HK-2 (cell line): Measurements from ENCODE around the gene MMP25.
A peak's percentile ranks its signal among the peaks of the same experiment; 100 is the strongest.

Experiments
- DNase-seq: peaks from one replicate; pipeline ENCODE4 v3.0.0-alpha.2; 2018; ENCODE audit not compliant: unreplicated experiment

The MMP25 gene

GRCh38 chr16:3092501-3092941, 46.2 kb downstream of the MMP25 start:
- no peak for DNase-seq

- DNase-seq: no peak
Observed at GRCh38 chr16:3094289-3095027, 48.1 kb downstream of the MMP25 start.

GRCh38 chr16:3095869-3096268, 49.5 kb downstream of the MMP25 start:
- no peak for DNase-seq

GRCh38 chr16:3096362-3096761, 50.0 kb downstream of the MMP25 start:
- no peak for DNase-seq

GRCh38 chr16:3097266-3097665, 50.9 kb downstream of the MMP25 start:
- no peak for DNase-seq

GRCh38 chr16:3098459-3099394, 52.4 kb downstream of the MMP25 start, which contains the start of gene ZSCAN10:
Gene ZSCAN10, minus strand, starts transcription at chr16:3099294. Its CDS starts 6,357 bp downstream, at chr16:3092937.
- DNase-seq: no peak

- DNase-seq: no peak
Observed at GRCh38 chr16:3099395-3099731, 53.0 kb downstream of the MMP25 start.

- no peak for DNase-seq
Observed at GRCh38 chr16:3099732-3100499, 53.6 kb downstream of the MMP25 start.

- no peak for DNase-seq
Observed at GRCh38 chr16:3101018-3101840, 54.9 kb downstream of the MMP25 start.

- DNase-seq: no peak
Observed at GRCh38 chr16:3101841-3102470, 55.6 kb downstream of the MMP25 start.

- DNase-seq: peak; percentile 93
Observed at GRCh38 chr16:3106205-3106928, 60.0 kb downstream of the MMP25 start.
